ENCODE results near the gene SPRR2D. TPM values are rescaled to one million over a fixed set of nuclear protein-coding genes. Genes with fewer than 3 reads are reported as not detected.
"Not testable (repeated sequence)": the region's sequence is repeated elsewhere in the genome, so short reads cannot be mapped to it uniquely, and the experiment has no call there.

SPRR2D gene
- polyA plus RNA-seq, 10 donors, result not detected

DNA sequence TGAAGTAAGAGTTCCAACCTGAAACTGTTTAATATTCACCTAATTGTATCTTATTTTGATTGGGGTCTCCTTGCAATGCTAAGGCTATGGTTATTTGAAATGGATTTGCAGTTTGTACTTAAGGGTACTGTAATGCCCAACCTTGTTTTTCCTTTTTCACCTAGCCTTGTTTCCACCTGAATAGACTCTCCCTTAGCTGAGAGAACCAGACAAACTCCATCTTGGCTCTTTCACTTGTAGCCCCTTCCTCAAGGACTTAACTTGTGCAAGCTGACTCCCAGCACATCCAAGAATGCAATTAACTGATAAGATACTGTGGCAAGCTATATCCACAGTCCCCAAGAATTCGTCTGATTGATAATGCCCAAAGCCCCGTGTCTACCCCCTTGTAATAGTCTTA, 19.1 kb downstream of the SPRR2D start:
- DNase-seq, result not testable (repeated sequence)

DNA sequence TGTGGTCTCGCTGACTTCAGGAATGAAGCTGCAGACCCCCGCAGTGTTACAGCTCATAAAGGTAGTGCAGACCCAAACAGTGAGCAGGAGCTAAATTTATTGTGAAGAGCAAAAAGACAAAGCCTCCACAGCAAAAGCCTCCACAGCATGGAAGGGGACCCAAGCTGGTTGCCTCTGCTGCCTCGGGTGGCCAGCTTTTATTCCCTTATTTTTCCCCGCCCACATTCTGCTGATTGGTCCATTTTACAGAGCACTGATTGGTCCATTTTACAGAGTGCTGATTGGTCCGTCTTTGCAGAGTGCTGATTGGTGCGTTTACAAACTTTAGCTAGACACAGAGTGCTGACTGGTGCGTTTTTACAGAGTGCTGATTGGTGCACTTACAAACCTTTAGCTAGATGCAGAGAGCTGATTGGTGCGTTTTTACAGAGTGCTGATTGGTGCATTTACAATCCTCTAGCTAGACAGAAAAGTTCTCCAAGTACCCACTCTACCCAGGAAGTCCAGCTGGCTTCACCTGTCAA, 29.6 kb downstream of the SPRR2D start:
- not testable (repeated sequence) for DNase-seq

DNA sequence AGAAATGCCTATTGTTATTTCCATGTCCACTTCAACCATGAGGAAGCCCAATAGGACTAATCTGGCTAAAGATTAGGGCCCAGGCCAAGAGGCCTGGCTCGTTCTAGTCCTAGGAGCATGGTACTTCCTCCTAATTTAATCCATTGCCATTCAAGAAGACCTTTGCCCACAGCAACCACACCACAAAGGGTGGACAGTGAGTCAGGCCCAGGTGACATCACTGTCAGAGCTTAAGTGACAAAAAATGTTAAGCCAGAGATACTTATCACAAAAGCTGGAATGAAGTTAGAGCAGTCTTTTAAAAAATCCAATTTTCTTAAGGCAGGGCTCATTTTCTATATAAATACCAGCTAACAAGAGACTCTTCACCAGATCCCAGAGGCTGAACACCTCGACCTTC, 39.5 kb downstream of the SPRR2D start, which contains the start of gene SPRR3:
Gene SPRR3, plus strand, starts transcription at position 368 of the 400 bp plus-strand sequence. CDS start 1,272 bp downstream, outside the sequence.
- DNase-seq, result no peak

DNA sequence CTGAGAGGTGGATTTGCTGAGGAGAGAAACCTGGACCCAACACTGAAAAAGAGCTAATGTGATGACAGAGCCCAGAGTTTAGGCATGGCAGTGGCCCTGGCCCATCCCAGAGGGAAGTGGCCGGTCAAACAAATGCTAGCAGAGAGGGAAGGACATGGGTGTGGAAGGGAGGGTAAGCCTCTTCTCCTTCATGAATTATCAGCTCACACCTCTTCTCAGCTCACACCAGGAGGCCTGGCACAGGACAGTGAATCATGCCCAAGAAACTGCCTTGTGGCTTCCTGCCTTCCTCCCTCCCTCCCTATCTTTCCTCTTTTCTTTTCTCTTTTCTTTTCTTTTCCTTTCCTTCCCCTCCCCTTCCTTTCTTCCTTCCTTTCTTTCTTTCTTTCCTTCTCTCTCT, 40.6 kb downstream of the SPRR2D start:
- DNase-seq, result no peak

DNA sequence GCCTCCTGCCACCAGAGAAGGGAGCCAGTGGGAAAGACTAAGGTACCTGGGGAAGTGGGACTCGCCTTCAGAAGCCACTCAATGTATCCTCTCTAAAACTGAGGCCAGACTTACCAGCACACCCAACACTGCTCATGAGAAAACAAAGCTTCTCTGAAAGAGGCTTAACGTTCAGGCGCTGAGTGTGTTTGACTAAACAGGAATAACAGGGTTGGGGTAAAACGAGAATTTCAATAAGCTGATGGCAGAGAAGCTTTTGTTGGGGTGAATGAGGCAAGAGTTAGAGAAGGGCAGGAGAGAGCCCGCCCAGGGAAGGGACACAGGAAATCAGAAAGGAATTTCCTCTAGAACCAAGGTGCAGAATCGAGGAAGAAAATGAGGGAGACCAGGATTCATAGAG, 41.1 kb downstream of the SPRR2D start:
- no peak for DNase-seq

DNA sequence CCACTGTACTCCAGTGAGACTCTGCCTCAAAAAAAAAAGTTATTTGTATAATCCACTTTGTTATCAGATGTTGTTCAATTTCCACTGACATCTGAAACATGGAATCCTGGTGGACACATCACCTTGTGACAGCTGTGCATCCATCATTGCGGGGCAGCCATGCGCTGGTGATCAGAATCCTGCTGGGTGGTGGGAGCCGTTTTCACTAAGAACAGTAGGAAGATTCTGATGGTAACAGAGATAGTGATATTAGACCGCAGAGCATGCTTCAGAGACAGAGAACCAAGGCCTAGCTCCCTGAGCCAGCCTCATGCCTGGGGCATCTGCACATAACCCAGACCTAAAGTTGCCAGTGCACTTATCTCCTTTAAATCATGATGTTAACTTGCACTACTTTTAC, 42.4 kb downstream of the SPRR2D start:
- DNase-seq, result no peak

DNA sequence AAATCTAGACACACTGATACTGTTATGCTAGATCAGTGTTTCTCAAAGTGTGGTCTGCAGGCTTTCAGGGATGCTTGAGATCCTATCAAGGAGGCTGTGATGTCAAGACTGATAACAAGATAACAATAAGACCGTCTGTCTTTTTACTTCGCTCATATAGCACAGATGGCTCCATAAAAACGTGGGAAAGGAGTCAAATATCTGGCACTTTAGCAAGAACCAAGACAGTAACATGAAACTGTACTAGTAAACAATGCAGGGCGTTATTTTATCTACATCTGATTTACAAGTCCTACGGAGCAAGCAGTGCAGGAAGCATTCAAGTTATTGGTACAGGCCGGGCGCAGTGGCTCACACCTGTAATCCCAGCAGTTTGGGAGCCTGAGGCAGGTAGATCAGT, 43.0 kb downstream of the SPRR2D start:
- DNase-seq, result no peak

DNA sequence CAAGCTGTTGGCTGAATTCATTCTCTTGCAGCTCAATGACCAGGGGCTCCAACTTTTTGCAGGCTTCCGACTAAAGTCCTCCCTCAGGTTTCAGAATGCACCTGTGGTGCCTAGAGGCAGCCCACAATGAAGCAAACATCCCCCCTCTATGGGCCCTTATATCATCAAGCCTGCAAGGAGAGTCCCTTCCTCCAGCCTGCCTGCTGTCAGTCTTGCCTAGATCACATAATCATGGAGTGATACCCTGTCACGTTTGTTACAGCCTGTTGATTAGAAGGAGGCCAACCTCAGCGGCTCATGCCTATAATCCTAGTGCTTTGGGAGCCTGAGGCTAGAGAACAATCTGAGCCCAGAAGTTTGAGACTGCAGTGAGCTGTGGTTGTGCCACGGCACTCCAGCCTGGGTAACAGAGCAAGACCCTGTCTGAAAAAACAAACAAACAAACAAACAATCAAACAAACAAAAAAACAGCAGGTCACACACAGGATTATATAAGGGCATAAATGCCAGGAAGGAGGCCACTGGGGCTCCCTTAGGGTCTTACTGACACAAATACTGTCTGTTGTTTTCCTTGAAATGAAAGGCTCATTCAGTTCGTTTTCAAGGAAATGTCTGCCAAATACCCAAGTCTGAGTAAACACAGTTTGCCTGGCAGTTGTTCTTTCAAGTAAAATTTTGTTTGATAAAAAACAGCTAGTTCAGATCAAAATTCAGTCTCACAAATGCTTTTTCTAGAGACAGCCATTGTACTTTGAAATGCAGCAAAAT, 44.1 kb downstream of the SPRR2D start:
- no peak for DNase-seq

DNA sequence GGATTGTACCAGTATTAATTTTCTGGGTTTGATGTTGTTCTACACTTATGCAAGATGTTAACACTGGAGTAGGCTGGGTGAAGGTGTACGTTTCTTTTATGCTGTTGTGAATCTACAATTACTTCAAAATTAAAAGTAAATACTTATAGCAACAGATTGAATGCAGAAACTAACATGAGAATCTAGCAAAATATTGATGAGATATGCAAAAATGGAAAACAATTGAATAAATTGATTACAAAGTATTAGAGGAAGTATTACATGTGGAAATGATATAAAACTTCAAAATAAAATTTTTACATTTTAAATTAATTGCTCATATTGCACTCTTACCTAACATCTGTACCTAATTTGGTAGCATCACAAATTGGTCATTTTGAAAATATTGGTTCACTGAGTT, 45.1 kb downstream of the SPRR2D start:
- DNase-seq, result no peak

DNA sequence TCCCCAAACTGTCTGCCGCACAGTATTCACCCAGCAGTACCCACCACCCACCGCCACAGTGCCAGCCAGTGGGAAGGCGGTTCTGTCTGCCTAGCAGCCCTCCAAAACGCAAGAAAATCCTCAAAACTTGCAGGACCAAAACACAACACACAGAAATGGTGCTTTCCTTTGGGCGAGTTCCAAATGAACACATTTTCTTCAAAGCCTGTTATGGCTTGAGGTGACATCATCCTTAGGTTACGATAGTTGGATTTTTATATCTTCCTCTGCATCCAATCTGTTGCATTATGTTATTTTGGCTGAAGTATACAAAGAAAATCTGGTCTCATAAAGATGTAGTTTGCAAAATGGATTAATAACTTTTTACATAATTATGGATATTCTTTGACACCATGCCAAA, 47.7 kb downstream of the SPRR2D start:
- no peak for DNase-seq

Other genes with a start within 250 kb of the SPRR2D start
- not detected for gene LCE1D, start 244.4 kb downstream of the SPRR2D start, polyA plus RNA-seq (ENCODE audit: insufficient read length in 10 of 10)
- not detected for gene LCE1C, start 234.5 kb downstream of the SPRR2D start, polyA plus RNA-seq (ENCODE audit: insufficient read length in 10 of 10)
- gene LCE1B, start 229.1 kb downstream of the SPRR2D start, polyA plus RNA-seq (ENCODE audit: insufficient read length in 10 of 10), result not detected
- gene LCE1A, start 213.6 kb downstream of the SPRR2D start, polyA plus RNA-seq (ENCODE audit: insufficient read length in 10 of 10), result not detected
- not detected for gene LCE6A, start 198.3 kb downstream of the SPRR2D start, polyA plus RNA-seq (ENCODE audit: insufficient read length in 10 of 10)
- not detected for gene LCE7A, start 181.1 kb downstream of the SPRR2D start, polyA plus RNA-seq (ENCODE audit: insufficient read length in 10 of 10)
- not detected for gene SMCP, start 162.8 kb downstream of the SPRR2D start, polyA plus RNA-seq (ENCODE audit: insufficient read length in 10 of 10)
- gene IVL, start 132.6 kb downstream of the SPRR2D start, polyA plus RNA-seq (ENCODE audit: insufficient read length in 10 of 10), result 1 to 10 TPM in 2 of 10 donors, under 1 TPM in 2, not detected in 6; 0.05 to 6.0 (median 1.3) TPM
- not detected for gene SPRR5, start 93.9 kb downstream of the SPRR2D start, polyA plus RNA-seq (ENCODE audit: insufficient read length in 10 of 10)
- not detected for gene SPRR4, start 70.5 kb downstream of the SPRR2D start, polyA plus RNA-seq (ENCODE audit: insufficient read length in 10 of 10)
- gene SPRR1A, start 57.0 kb downstream of the SPRR2D start, polyA plus RNA-seq (ENCODE audit: insufficient read length in 10 of 10), result 1 to 10 TPM in 1 of 10 donors, not detected in 9; 4.3 TPM
- 1 to 10 TPM in 1 of 10 donors, under 1 TPM in 3, not detected in 6; 0.24 to 8.0 (median 0.27) TPM for gene SPRR3, start 39.4 kb downstream of the SPRR2D start, polyA plus RNA-seq (ENCODE audit: insufficient read length in 10 of 10)
- gene SPRR1B, start 9.9 kb downstream of the SPRR2D start, polyA plus RNA-seq (ENCODE audit: insufficient read length in 10 of 10), result 1 to 10 TPM in 1 of 10 donors, under 1 TPM in 1, not detected in 8; 0.24 to 7.1 TPM
- gene SPRR2A, start 16.4 kb upstream of the SPRR2D start, polyA plus RNA-seq (ENCODE audit: insufficient read length in 10 of 10), result under 1 TPM in 1 of 10 donors, not detected in 9; 0.28 TPM
- not detected for gene SPRR2B, start 30.5 kb upstream of the SPRR2D start, polyA plus RNA-seq (ENCODE audit: insufficient read length in 10 of 10)
- gene SPRR2E, start 53.4 kb upstream of the SPRR2D start, polyA plus RNA-seq (ENCODE audit: insufficient read length in 10 of 10), result not detected
- gene SPRR2F, start 72.4 kb upstream of the SPRR2D start, polyA plus RNA-seq (ENCODE audit: insufficient read length in 10 of 10), result under 1 TPM in 2 of 10 donors, not detected in 8; 0.48 to 0.75 TPM
- under 1 TPM in 1 of 10 donors, not detected in 9; 0.48 TPM for gene SPRR2G, start 109.8 kb upstream of the SPRR2D start, polyA plus RNA-seq (ENCODE audit: insufficient read length in 10 of 10)
- not detected for gene LELP1, start 162.3 kb upstream of the SPRR2D start, polyA plus RNA-seq (ENCODE audit: insufficient read length in 10 of 10)
- gene PRR9, start 176.5 kb upstream of the SPRR2D start, polyA plus RNA-seq (ENCODE audit: insufficient read length in 10 of 10), result not detected
- not detected for gene LORICRIN, start 218.6 kb upstream of the SPRR2D start, polyA plus RNA-seq (ENCODE audit: insufficient read length in 10 of 10)